GM21576 (cell line): ENCODE measurements around the gene THRB.

Experiments
- ATAC-seq: cut with Tn5 transposase; IDR thresholded peaks from one replicate; pipeline ENCODE4 v1.9.1; 2021; ENCODE audit warnings: mild to moderate bottlenecking, moderate library complexity; ENCODE audit not compliant: unreplicated experiment

THRB gene

GRCh38 chr3:24160424-24161095 lies 334.1 kb downstream of the THRB start:
- ATAC-seq: no peak

GRCh38 chr3:24158761-24159454 lies 335.7 kb downstream of the THRB start:
- ATAC-seq: no peak

GRCh38 chr3:24157106-24157505 lies 337.5 kb downstream of the THRB start:
- no peak for ATAC-seq

- no peak for ATAC-seq
Measured at GRCh38 chr3:24156466-24156865, 338.2 kb downstream of the THRB start.

GRCh38 chr3:24155276-24155675 lies 339.4 kb downstream of the THRB start:
- ATAC-seq: no peak

GRCh38 chr3:24154781-24155180 lies 339.9 kb downstream of the THRB start:
- ATAC-seq: no peak

GRCh38 chr3:24154013-24154695 lies 340.5 kb downstream of the THRB start:
- peak; percentile 73 for ATAC-seq

- no peak for ATAC-seq
Measured at GRCh38 chr3:24151594-24151993, 343.1 kb downstream of the THRB start.

GRCh38 chr3:24149032-24149431 lies 345.6 kb downstream of the THRB start:
- no peak for ATAC-seq

- ATAC-seq: no peak
Measured at GRCh38 chr3:24145981-24146822, 348.4 kb downstream of the THRB start.

GRCh38 chr3:24145481-24145880 lies 349.2 kb downstream of the THRB start:
- ATAC-seq: no peak

- ATAC-seq: no peak
Measured at GRCh38 chr3:24142127-24142526, 352.5 kb downstream of the THRB start.

GRCh38 chr3:24141548-24141947 lies 353.1 kb downstream of the THRB start:
- ATAC-seq: no peak

- no peak for ATAC-seq
Measured at GRCh38 chr3:24139463-24140412, 354.9 kb downstream of the THRB start.

GRCh38 chr3:24138876-24139256 lies 355.8 kb downstream of the THRB start:
- ATAC-seq: no peak

GRCh38 chr3:24137958-24138875 lies 356.4 kb downstream of the THRB start:
- ATAC-seq: no peak

- ATAC-seq: no peak
Measured at GRCh38 chr3:24137334-24137733, 357.3 kb downstream of the THRB start.

- no peak for ATAC-seq
Measured at GRCh38 chr3:24136624-24137310, 357.9 kb downstream of the THRB start.
